ENCODE measurements around the gene TARBP1. TPM values are rescaled to one million over a fixed set of nuclear protein-coding genes. Genes with fewer than 3 reads are reported as not detected.
A peak's percentile ranks its signal among the peaks of the same experiment; 100 is the strongest.
"Not testable (repeated sequence)": the region's sequence is repeated elsewhere in the genome, so short reads cannot be mapped to it uniquely, and the experiment has no call there.

Gene TARBP1
- total and polyA plus RNA-seq, 7 experiments from 2014 or later: 22.9 to 49.6 (median 46.7) TPM

GRCh38 chr1:234505769-234506102 is 26.8 kb upstream of the TARBP1 start:
- POLR2A ChIA-PET: no interaction called here
- Histone ChIP-seq H3K27ac (ENCODE audit: low read depth, low read length) (no peak overlapping the region), H3K27me3 (ENCODE audit: control insufficient read depth in 2 of 2, insufficient read depth in 2 of 2, low read length in 2 of 2) (no peaks in the 10 kb centered on the region), H3K36me3 (ENCODE audit: control insufficient read depth in 2 of 3, insufficient read depth in 3 of 3, low read length in 3 of 3) (no peaks in the 10 kb centered on the region), H3K9me3 (ENCODE audit: control insufficient read depth in 2 of 3, low read length in 3 of 3) (no peaks in the 10 kb centered on the region), H3K4me1 (ENCODE audit: control insufficient read depth in 2 of 2, insufficient read depth in 2 of 2, low read length in 2 of 2) (no peaks in the 10 kb centered on the region), H3K4me3 (ENCODE audit: low read length) (no peak overlapping the region)
- Mint-ChIP-seq H3K4me1 (peaks cover 0 to 28% (median 0%) of the 10 kb centered on the region in 7 donors), H3K4me3 (no peak overlapping the region), H3K27me3 (peaks cover 0 to 4% (median 0%) of the 10 kb centered on the region in 5 donors), H3K9me3 (peaks cover 0 to 8% (median 0%) of the 10 kb centered on the region in 11 donors), H3K36me3 (peaks cover 0 to 10% (median 0%) of the 10 kb centered on the region in 5 donors), H3K27ac (no peak overlapping the region)
- ATAC-seq (no peak), DNase-seq (no peak)
- CTCF ChIA-PET: no interaction called here
- intact Hi-C loops (cut with micrococcal nuclease): no loop called here

GRCh38 chr1:234504969-234505768 is 26.2 kb upstream of the TARBP1 start:
- Mint-ChIP-seq H3K27ac (no peak overlapping the region), H3K4me3 (no peak overlapping the region), H3K27me3 (peaks cover 0 to 4% (median 0%) of the 10 kb centered on the region in 5 donors), H3K4me1 (peaks cover 0 to 34% (median 0%) of the 10 kb centered on the region in 7 donors), H3K36me3 (peaks cover 0 to 10% (median 0%) of the 10 kb centered on the region in 5 donors), H3K9me3 (peaks cover 0 to 8% (median 0%) of the 10 kb centered on the region in 11 donors)
- no peaks in the 10 kb centered on the region for H3K27me3 ChIP-seq (ENCODE audit: control insufficient read depth in 2 of 2, insufficient read depth in 2 of 2, low read length in 2 of 2)
- H3K9me3 ChIP-seq (ENCODE audit: control insufficient read depth in 2 of 3, low read length in 3 of 3): no peaks in the 10 kb centered on the region
- H3K36me3 ChIP-seq (ENCODE audit: control insufficient read depth in 2 of 3, insufficient read depth in 3 of 3, low read length in 3 of 3): no peaks in the 10 kb centered on the region
- intact Hi-C loops (cut with micrococcal nuclease): no loop called here
- DNase-seq (no peak), ATAC-seq (no peak)
- CTCF ChIA-PET: no interaction called here
- H3K27ac ChIP-seq (ENCODE audit: low read depth, low read length): no peak overlapping the region
- POLR2A ChIA-PET: no interaction called here
- no peak overlapping the region for H3K4me3 ChIP-seq (ENCODE audit: low read length)
- no peaks in the 10 kb centered on the region for H3K4me1 ChIP-seq (ENCODE audit: control insufficient read depth in 2 of 2, insufficient read depth in 2 of 2, low read length in 2 of 2)

- H3K4me1 Mint-ChIP-seq: peaks cover 0 to 40% (median 2%) of the 10 kb centered on the region in 7 donors
- DNase-seq; intact Hi-C loops (cut with micrococcal nuclease); H3K27ac Mint-ChIP-seq; H3K9me3 ChIP-seq (ENCODE audit: control insufficient read depth in 2 of 3, low read length in 3 of 3); H3K4me3 ChIP-seq (ENCODE audit: low read length); H3K4me3 Mint-ChIP-seq; H3K9me3 Mint-ChIP-seq; H3K27ac ChIP-seq (ENCODE audit: low read depth, low read length); H3K36me3 Mint-ChIP-seq; H3K36me3 ChIP-seq (ENCODE audit: control insufficient read depth in 2 of 3, insufficient read depth in 3 of 3, low read length in 3 of 3); H3K27me3 Mint-ChIP-seq; H3K4me1 ChIP-seq (ENCODE audit: control insufficient read depth in 2 of 2, insufficient read depth in 2 of 2, low read length in 2 of 2); ATAC-seq; H3K27me3 ChIP-seq (ENCODE audit: control insufficient read depth in 2 of 2, insufficient read depth in 2 of 2, low read length in 2 of 2): not testable (repeated sequence)
- ChIA-PET POLR2A (interaction anchor here (0.7 kb wide), 1 partner anchor 730 kb away, joined by 3 read pairs; no protein-coding TSS in a partner anchor), CTCF (interaction anchor here (0.7 to 1.2 kb wide), 3 partner anchors 18 to 579 kb away, joined by 3 to 4 read pairs (median 4); no protein-coding TSS in a partner anchor)
These were observed 25.3 kb upstream of the TARBP1 start for GRCh38 chr1:234504251-234504650.

GRCh38 chr1:234503193-234504050 is 24.4 kb upstream of the TARBP1 start:
- Histone ChIP-seq H3K36me3 (ENCODE audit: control insufficient read depth in 2 of 3, insufficient read depth in 3 of 3, low read length in 3 of 3) (no peaks in the 10 kb centered on the region), H3K27me3 (ENCODE audit: control insufficient read depth in 2 of 2, insufficient read depth in 2 of 2, low read length in 2 of 2) (no peaks in the 10 kb centered on the region), H3K4me3 (ENCODE audit: low read length) (no peak overlapping the region), H3K27ac (ENCODE audit: low read depth, low read length) (no peak overlapping the region), H3K9me3 (ENCODE audit: control insufficient read depth in 2 of 3, low read length in 3 of 3) (no peaks in the 10 kb centered on the region), H3K4me1 (ENCODE audit: control insufficient read depth in 2 of 2, insufficient read depth in 2 of 2, low read length in 2 of 2) (peaks cover 0 to 4% of the 10 kb centered on the region in 2 donors)
- Mint-ChIP-seq H3K4me1 (peaks cover 0 to 49% (median 6%) of the 10 kb centered on the region in 7 donors), H3K27ac (peak overlapping the region in 2 of 9 donors; percentile 53 to 72), H3K9me3 (peaks cover 0 to 8% (median 0%) of the 10 kb centered on the region in 11 donors), H3K4me3 (no peak overlapping the region), H3K36me3 (peaks cover 0 to 10% (median 0%) of the 10 kb centered on the region in 5 donors), H3K27me3 (peaks cover 0 to 4% (median 0%) of the 10 kb centered on the region in 5 donors)
- CTCF ChIA-PET: interaction anchor here (0.7 to 1.2 kb wide), 3 partner anchors 18 to 580 kb away, joined by 3 to 4 read pairs (median 4); no protein-coding TSS in a partner anchor
- no peak for ATAC-seq
- no peak for DNase-seq
- intact Hi-C loops (cut with micrococcal nuclease): no loop called here
- POLR2A ChIA-PET: interaction anchor here (0.7 to 1.2 kb wide), 2 partner anchors 98 to 731 kb away, joined by 3 read pairs; no protein-coding TSS in a partner anchor

- Histone ChIP-seq H3K4me3 (ENCODE audit: low read length) (no peak overlapping the region), H3K4me1 (ENCODE audit: control insufficient read depth in 2 of 2, insufficient read depth in 2 of 2, low read length in 2 of 2) (peaks cover 0 to 4% of the 10 kb centered on the region in 2 donors), H3K36me3 (ENCODE audit: control insufficient read depth in 2 of 3, insufficient read depth in 3 of 3, low read length in 3 of 3) (no peaks in the 10 kb centered on the region), H3K27me3 (ENCODE audit: control insufficient read depth in 2 of 2, insufficient read depth in 2 of 2, low read length in 2 of 2) (no peaks in the 10 kb centered on the region), H3K27ac (ENCODE audit: low read depth, low read length) (no peak overlapping the region), H3K9me3 (ENCODE audit: control insufficient read depth in 2 of 3, low read length in 3 of 3) (no peaks in the 10 kb centered on the region)
- peaks cover 0 to 55% (median 6%) of the 10 kb centered on the region in 7 donors for H3K4me1 Mint-ChIP-seq
- no peak overlapping the region for H3K4me3 Mint-ChIP-seq
- peaks cover 0 to 10% (median 0%) of the 10 kb centered on the region in 5 donors for H3K36me3 Mint-ChIP-seq
- no peak for ATAC-seq
- H3K27me3 Mint-ChIP-seq: peaks cover 0 to 4% (median 0%) of the 10 kb centered on the region in 5 donors
- peaks cover 0 to 8% (median 0%) of the 10 kb centered on the region in 11 donors for H3K9me3 Mint-ChIP-seq
- ChIA-PET POLR2A (interaction anchor here (1.2 kb wide), 1 partner anchor 98 kb away, joined by 3 read pairs; no protein-coding TSS in a partner anchor), CTCF (interaction anchor here (1.2 kb wide), 1 partner anchor 580 kb away, joined by 4 read pairs; no protein-coding TSS in a partner anchor)
- intact Hi-C loops (cut with micrococcal nuclease): no loop called here
- peak overlapping the region in 2 of 9 donors; percentile 36 to 53 for H3K27ac Mint-ChIP-seq
- DNase-seq: no peak
These were observed 23.8 kb upstream of the TARBP1 start for GRCh38 chr1:234502785-234503184.

- POLR2A ChIA-PET: interaction anchor here (1.7 kb wide), 1 partner anchor 583 kb away, joined by 4 read pairs; no protein-coding TSS in a partner anchor
- H3K9me3 ChIP-seq (ENCODE audit: control insufficient read depth in 2 of 3, low read length in 3 of 3): no peaks in the 10 kb centered on the region
- ATAC-seq: no peak
- intact Hi-C loops (cut with micrococcal nuclease): no loop called here
- H3K27me3 Mint-ChIP-seq: no peaks in the 10 kb centered on the region
- H3K36me3 Mint-ChIP-seq: peaks cover 0 to 5% (median 0%) of the 10 kb centered on the region in 5 donors
- H3K27me3 ChIP-seq (ENCODE audit: control insufficient read depth in 2 of 2, insufficient read depth in 2 of 2, low read length in 2 of 2): no peaks in the 10 kb centered on the region
- peak overlapping the region in 1 of 10 donors; percentile 32 for H3K4me3 Mint-ChIP-seq
- peaks cover 0 to 64% (median 6%) of the 10 kb centered on the region in 7 donors for H3K4me1 Mint-ChIP-seq
- no peak overlapping the region for H3K4me3 ChIP-seq (ENCODE audit: low read length)
- H3K9me3 Mint-ChIP-seq: peaks cover 0 to 8% (median 0%) of the 10 kb centered on the region in 11 donors
- peak overlapping the region in 2 of 9 donors; percentile 30 to 67 for H3K27ac Mint-ChIP-seq
- CTCF ChIA-PET: interaction anchor here (0.6 to 3.9 kb wide), 9 partner anchors 14 to 587 kb away, joined by 3 to 44 read pairs (median 3); no protein-coding TSS in a partner anchor
- H3K27ac ChIP-seq (ENCODE audit: low read depth, low read length): no peak overlapping the region
- peaks cover 0 to 4% of the 10 kb centered on the region in 2 donors for H3K4me1 ChIP-seq (ENCODE audit: control insufficient read depth in 2 of 2, insufficient read depth in 2 of 2, low read length in 2 of 2)
- no peak for DNase-seq
- H3K36me3 ChIP-seq (ENCODE audit: control insufficient read depth in 2 of 3, insufficient read depth in 3 of 3, low read length in 3 of 3): no peaks in the 10 kb centered on the region
These were observed 21.3 kb upstream of the TARBP1 start for GRCh38 chr1:234500269-234500668.

Measured in naive thymus-derived CD4-positive, alpha-beta T cell (primary cell).